Measurements from ENCODE around the gene ZNF679.
"Not testable (repeated sequence)": the region's sequence is repeated elsewhere in the genome, so short reads cannot be mapped to it uniquely, and the experiment has no call there.

GRCh38 chr7:64228174-64228573 is at the start of gene ZNF679:
- not testable (repeated sequence) for TF ChIP-seq TAF1 (IDR thresholded peaks at IDR 0.05; ENCODE audit: low read depth); CTCF (IDR thresholded peaks at IDR 0.05; ENCODE audit: poor library complexity, severe bottlenecking); EZH2 (IDR thresholded peaks at IDR 0.05; ENCODE audit: borderline replicate concordance, insufficient read depth, low read length, poor library complexity, severe bottlenecking); POLR2AphosphoS5 (IDR thresholded peaks at IDR 0.05); REST (IDR thresholded peaks at IDR 0.05; ENCODE audit: borderline replicate concordance); RAD21 (conservative IDR thresholded peaks at IDR 0.05); MXI1 (conservative IDR thresholded peaks at IDR 0.05; ENCODE audit: poor library complexity, severe bottlenecking); SMC3 (conservative IDR thresholded peaks at IDR 0.05; ENCODE audit: poor library complexity); EP300 (conservative IDR thresholded peaks at IDR 0.05; ENCODE audit: poor library complexity, severe bottlenecking)
